ENCODE results near the gene PHKA2. TPM values are rescaled to one million over a fixed set of nuclear protein-coding genes. Genes with fewer than 3 reads are reported as not detected.

PHKA2 gene
- total and polyA plus RNA-seq, 2 experiments from 2014 or later: 26.4 to 35.7 TPM

DNA sequence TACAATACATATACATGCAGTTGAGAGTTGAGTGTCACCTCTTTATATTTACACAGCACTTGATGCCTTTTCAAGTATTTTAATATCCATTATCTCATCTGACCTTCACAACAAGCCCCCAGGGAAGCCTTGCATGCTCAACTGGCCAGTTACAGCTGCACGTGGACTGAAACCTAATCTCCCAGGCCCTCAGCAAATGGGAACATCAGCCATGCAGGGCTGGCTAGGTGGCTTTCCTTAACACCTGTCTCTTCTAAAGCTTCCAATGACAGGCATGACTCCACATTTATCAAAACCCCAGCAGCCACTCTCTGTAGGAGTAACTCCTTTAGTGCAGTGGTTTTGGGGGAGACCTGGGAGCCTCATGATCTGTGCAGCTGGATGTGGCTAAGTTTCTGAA, 56.4 kb downstream of the PHKA2 start:
- Histone ChIP-seq H3K4me1 (ENCODE audit: insufficient read depth) (no peaks in the 10 kb centered on the region), H3K36me3 (replicated peaks; ENCODE audit: insufficient read depth, low read depth) (no peaks in the 10 kb centered on the region), H3K27ac (no peak overlapping the region), H4K20me1 (ENCODE audit: insufficient read depth, poor library complexity, severe bottlenecking) (no peaks in the 10 kb centered on the region), H2AFZ (no peak overlapping the region), H3K4me3 (no peak overlapping the region), H3K4me2 (no peak overlapping the region), H3K79me2 (no peaks in the 10 kb centered on the region), H3K9me3 (ENCODE audit: low read depth) (no peaks in the 10 kb centered on the region), H3K9me2 (replicated peaks; ENCODE audit: insufficient read depth) (no peaks in the 10 kb centered on the region), H3K27me3 (no peaks in the 10 kb centered on the region)
- DNase-seq (ENCODE audit: low spot score): no peak
- no peak for TF ChIP-seq EZH2phosphoT487 (IDR thresholded peaks at IDR 0.05; ENCODE audit: low read depth, severe bottlenecking, unreplicated experiment)
- TF ChIP-seq EZH2 (IDR thresholded peaks at IDR 0.05; ENCODE audit: borderline replicate concordance): no peak
- TF ChIP-seq, protein P1, sequence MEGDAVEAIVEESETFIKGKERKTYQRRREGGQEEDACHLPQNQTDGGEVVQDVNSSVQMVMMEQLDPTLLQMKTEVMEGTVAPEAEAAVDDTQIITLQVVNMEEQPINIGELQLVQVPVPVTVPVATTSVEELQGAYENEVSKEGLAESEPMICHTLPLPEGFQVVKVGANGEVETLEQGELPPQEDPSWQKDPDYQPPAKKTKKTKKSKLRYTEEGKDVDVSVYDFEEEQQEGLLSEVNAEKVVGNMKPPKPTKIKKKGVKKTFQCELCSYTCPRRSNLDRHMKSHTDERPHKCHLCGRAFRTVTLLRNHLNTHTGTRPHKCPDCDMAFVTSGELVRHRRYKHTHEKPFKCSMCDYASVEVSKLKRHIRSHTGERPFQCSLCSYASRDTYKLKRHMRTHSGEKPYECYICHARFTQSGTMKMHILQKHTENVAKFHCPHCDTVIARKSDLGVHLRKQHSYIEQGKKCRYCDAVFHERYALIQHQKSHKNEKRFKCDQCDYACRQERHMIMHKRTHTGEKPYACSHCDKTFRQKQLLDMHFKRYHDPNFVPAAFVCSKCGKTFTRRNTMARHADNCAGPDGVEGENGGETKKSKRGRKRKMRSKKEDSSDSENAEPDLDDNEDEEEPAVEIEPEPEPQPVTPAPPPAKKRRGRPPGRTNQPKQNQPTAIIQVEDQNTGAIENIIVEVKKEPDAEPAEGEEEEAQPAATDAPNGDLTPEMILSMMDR (IDR thresholded peaks at IDR 0.05; ENCODE audit: poor library complexity): no peak
- 77% methylated on average over 1 of the region's 1 CpG for WGBS (ENCODE audit: low lambda C conversion rate, missing lambda C conversion rate)

DNA sequence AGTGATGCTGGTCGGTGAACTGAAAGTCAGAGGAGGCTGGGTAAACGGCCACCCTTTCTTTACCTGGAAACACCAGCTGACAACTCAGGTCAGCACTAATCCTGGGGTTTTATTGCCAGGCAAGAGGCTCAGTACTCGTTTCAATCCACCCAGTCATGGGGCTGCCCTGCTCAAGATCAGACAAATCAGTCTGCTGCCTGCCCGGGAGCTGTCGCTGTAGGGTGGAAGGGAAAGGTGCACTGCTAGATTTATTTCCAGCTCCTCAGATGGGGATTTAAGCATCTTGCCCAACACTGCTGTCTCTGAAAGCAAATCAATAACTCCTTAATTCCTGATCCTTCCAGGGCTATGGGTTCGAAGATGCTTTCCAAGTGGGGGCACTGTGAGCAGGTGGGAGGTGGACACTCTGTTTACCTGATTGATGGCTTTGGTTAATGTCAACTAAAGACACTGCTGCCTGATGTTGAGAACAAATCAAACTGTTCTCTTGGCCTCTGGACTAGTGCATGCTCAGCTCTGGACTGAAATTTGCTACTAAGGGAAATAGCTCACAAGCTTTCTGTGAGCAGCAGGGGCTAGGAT, 59.3 kb downstream of the PHKA2 start:
- no peak for DNase-seq (ENCODE audit: low spot score)
- no peak for TF ChIP-seq EZH2phosphoT487 (IDR thresholded peaks at IDR 0.05; ENCODE audit: low read depth, severe bottlenecking, unreplicated experiment)
- TF ChIP-seq EZH2 (IDR thresholded peaks at IDR 0.05; ENCODE audit: borderline replicate concordance): no peak
- TF ChIP-seq, protein P1 (IDR thresholded peaks at IDR 0.05; ENCODE audit: poor library complexity): no peak
- Histone ChIP-seq H3K4me1 (ENCODE audit: insufficient read depth) (no peaks in the 10 kb centered on the region), H3K4me2 (no peak overlapping the region), H3K27ac (no peak overlapping the region), H3K9me2 (replicated peaks; ENCODE audit: insufficient read depth) (no peaks in the 10 kb centered on the region), H3K4me3 (no peak overlapping the region), H2AFZ (no peak overlapping the region), H3K9me3 (ENCODE audit: low read depth) (no peaks in the 10 kb centered on the region), H3K27me3 (no peaks in the 10 kb centered on the region), H3K36me3 (replicated peaks; ENCODE audit: insufficient read depth, low read depth) (no peaks in the 10 kb centered on the region), H3K79me2 (no peaks in the 10 kb centered on the region), H4K20me1 (ENCODE audit: insufficient read depth, poor library complexity, severe bottlenecking) (no peaks in the 10 kb centered on the region)
- 73% methylated on average over 6 of the region's 6 CpGs for WGBS (ENCODE audit: low lambda C conversion rate, missing lambda C conversion rate)

DNA sequence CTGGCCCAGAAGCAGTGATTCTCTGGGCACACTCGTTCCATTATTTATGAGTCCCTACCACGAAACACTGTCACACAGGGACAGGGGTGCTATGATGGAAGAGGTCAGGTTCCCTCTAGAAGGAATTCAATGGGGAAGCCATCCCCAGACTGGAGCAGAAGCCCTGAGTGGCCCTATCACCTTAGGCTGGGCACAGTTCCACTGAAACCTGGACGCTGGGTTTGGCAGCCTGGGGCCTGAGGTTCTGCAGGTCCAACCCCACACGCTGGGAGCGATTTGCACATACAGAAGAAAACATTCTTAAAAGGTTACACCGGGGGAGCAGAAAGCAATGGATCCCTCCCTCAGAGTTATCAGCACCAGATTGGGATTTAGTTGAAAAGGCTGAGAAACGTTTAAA, 63.3 kb downstream of the PHKA2 start:
- H2AFZ ChIP-seq: no peak overlapping the region
- no peak for TF ChIP-seq EZH2 (IDR thresholded peaks at IDR 0.05; ENCODE audit: borderline replicate concordance)
- TF ChIP-seq EZH2phosphoT487 (IDR thresholded peaks at IDR 0.05; ENCODE audit: low read depth, severe bottlenecking, unreplicated experiment): no peak
- TF ChIP-seq, protein P1 (IDR thresholded peaks at IDR 0.05; ENCODE audit: poor library complexity): no peak
- no peaks in the 10 kb centered on the region for H3K36me3 ChIP-seq (replicated peaks; ENCODE audit: insufficient read depth, low read depth)
- no peak for DNase-seq (ENCODE audit: low spot score)
- no peaks in the 10 kb centered on the region for H3K27me3 ChIP-seq
- H3K79me2 ChIP-seq: no peaks in the 10 kb centered on the region
- 69% methylated on average over 7 of the region's 7 CpGs for WGBS (ENCODE audit: low lambda C conversion rate, missing lambda C conversion rate)
- no peak overlapping the region for H3K27ac ChIP-seq
- no peaks in the 10 kb centered on the region for H4K20me1 ChIP-seq (ENCODE audit: insufficient read depth, poor library complexity, severe bottlenecking)
- H3K9me2 ChIP-seq (replicated peaks; ENCODE audit: insufficient read depth): no peaks in the 10 kb centered on the region
- no peaks in the 10 kb centered on the region for H3K9me3 ChIP-seq (ENCODE audit: low read depth)
- H3K4me1 ChIP-seq (ENCODE audit: insufficient read depth): no peaks in the 10 kb centered on the region
- H3K4me3 ChIP-seq: no peak overlapping the region
- H3K4me2 ChIP-seq: no peak overlapping the region
